ENCODE results near the gene PIGX.

PIGX gene

GRCh38 chr3:196757876-196758739 lies 45.9 kb downstream of the PIGX start:
- FAIRE-seq = no peak

GRCh38 chr3:196763179-196763578 lies 51.0 kb downstream of the PIGX start:
- FAIRE-seq = no peak

GRCh38 chr3:196765454-196765853 lies 53.3 kb downstream of the PIGX start:
- FAIRE-seq = no peak

- FAIRE-seq = no peak
Measured at GRCh38 chr3:196771067-196771466, 58.9 kb downstream of the PIGX start.

GRCh38 chr3:196772102-196772501 lies 59.9 kb downstream of the PIGX start:
- FAIRE-seq = no peak

- no peak for FAIRE-seq
Measured at GRCh38 chr3:196772897-196773296, 60.7 kb downstream of the PIGX start.

DNA sequence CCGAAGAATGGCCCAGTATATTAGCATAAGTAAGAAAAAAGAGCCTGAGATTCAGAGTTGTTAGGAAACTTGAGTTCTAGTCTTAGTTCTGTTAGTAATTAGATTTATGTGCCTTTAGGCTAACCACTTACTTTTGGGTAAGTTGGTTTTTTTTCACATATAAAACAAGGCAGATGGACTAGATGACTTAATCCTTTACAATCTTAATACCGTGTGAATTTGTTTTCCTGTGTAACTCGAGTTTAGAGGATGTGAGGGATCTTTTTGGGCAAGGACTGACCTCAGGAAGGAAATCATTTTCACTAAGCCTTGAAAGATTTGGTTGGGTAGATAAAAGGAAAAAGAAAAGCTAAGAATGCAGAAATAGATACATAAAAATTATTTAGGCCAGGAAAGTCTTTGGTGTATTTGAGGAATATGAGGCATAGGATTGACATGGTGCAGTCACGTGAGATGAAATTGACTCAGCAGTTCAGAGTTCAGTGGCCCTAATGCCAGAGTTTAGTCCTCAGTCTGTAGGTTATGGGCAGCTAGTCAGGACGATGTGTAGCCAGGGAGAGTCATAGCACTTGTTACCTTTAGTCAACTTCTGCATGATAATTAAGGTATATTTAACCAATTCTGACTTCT lies 62.1 kb downstream of the PIGX start:
- no peak for FAIRE-seq

DNA sequence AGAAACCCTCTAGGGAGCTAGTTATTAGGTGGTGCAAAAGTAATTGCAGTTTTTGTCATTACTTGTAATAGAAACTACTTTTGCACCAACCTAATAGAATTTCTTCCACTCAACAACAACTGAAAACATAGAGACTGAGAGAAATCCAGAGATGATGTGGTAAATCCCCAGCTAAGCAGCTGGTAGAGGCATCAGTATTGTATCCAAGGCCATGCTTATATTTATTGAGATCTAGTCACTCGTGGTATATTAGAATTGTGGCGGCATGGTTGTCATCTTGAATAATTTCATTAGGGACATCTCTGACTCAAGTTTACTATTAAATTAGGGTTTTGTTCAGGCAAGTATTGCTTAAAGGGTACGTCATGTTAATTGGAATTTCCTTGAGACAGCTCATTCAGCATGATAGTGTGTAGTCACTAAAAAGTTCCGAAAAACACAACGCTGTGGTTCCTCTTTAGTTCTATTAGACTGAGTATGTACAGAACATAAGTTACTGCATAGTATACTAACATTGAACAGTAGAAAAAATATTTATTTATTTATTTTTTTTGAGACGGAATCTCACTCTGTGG lies 62.8 kb downstream of the PIGX start:
- no peak for FAIRE-seq

- FAIRE-seq = no peak
Measured at GRCh38 chr3:196775938-196776337, 63.8 kb downstream of the PIGX start.

GRCh38 chr3:196777836-196778235 lies 65.7 kb downstream of the PIGX start:
- FAIRE-seq = no peak

DNA sequence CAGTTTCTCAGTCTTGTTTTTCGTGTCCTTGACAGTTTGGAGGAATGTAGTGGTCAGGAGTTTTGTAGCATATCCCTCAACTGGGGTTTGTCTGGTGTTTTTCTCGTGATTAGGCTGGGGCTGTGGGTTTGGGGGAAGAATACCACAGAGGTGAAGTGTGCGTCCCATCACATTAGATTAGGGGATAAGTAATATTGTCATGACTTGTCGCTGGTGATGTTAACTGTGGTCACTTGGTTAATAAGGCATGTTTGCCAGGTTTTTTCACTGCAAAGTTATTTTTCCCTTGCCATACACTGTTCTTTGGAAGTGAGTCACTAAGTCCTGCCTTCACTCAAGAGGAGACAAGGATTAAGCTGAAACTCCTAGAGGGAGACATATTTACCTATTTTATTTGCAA lies 66.6 kb downstream of the PIGX start:
- no peak for FAIRE-seq

GRCh38 chr3:196782511-196782910 lies 70.3 kb downstream of the PIGX start:
- no peak for FAIRE-seq
